ENCODE data around the gene POLQ.
A peak's percentile ranks its signal among the peaks of the same experiment; 100 is the strongest.
"Not testable (repeated sequence)": the region's sequence is repeated elsewhere in the genome, so short reads cannot be mapped to it uniquely, and the experiment has no call there.

The POLQ gene

DNA sequence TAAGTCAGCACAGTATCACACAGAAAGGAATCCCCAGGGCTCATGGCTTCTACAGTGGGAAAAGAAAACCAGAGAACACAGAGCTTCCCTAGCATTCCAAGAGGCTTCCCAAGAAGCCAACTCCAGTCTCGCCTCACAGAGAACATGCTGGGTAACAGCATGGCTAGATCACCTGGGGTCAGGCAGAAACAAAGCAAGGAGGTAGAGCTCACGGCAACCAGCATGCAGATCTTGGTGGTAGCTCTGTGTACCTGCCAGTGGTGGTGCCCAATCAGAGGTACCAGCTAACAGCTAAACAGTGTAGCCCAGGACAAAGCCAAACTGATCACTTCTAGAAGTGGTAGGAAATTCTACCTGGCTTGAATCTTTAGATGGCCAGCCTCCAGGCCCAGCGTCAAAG lies 31.3 kb downstream of the POLQ start:
- no peak for DNase-seq (ENCODE audit: low read depth in 2 of 2)

DNA sequence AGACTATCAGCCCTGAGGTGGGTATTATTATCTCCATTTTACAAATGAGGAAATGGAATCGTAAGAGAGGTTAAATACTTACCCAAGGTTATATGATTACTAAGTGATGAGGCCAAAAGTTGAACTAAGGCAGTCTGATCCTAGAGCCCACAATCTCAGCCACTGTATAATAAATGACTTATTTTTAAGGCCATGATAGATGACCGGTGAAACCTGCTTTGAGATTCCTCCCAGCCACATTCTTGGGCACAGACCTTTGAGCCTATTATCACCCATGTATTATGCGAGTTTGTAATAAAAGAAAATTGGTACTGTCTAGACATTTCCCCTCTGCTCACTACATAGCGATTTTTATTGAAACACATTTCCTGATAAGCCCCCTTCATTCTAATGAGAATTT lies 37.4 kb downstream of the POLQ start:
- no peak for DNase-seq (ENCODE audit: low read depth in 2 of 2)

DNA sequence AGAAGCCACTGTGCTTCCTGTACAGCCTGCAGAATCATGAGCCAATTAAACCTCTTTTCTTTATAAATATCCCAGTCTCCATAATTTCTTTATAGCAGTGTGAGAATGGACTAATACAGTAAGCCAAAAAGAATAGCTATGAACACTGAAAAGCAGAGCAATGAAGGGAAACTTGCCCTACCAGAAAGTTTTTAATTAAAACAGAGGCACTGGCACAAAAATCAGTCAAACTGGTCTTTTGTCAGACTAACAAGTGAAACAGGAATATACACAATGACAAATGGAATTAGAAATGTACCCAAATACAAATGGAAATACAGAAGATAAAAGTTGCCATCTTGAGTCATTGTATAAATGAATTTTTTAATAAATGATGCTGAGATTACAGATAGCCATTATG lies 40.5 kb downstream of the POLQ start:
- DNase-seq (ENCODE audit: low read depth in 2 of 2): no peak

- DNase-seq (ENCODE audit: low read depth in 2 of 2): no peak
These were observed 41.2 kb downstream of the POLQ start for GRCh38 chr3:121504618-121505017.

GRCh38 chr3:121496786-121497185 lies 49.0 kb downstream of the POLQ start:
- no peak for DNase-seq (ENCODE audit: low read depth in 2 of 2)

GRCh38 chr3:121493431-121493830 lies 52.4 kb downstream of the POLQ start:
- DNase-seq (ENCODE audit: low read depth in 2 of 2): no peak

DNA sequence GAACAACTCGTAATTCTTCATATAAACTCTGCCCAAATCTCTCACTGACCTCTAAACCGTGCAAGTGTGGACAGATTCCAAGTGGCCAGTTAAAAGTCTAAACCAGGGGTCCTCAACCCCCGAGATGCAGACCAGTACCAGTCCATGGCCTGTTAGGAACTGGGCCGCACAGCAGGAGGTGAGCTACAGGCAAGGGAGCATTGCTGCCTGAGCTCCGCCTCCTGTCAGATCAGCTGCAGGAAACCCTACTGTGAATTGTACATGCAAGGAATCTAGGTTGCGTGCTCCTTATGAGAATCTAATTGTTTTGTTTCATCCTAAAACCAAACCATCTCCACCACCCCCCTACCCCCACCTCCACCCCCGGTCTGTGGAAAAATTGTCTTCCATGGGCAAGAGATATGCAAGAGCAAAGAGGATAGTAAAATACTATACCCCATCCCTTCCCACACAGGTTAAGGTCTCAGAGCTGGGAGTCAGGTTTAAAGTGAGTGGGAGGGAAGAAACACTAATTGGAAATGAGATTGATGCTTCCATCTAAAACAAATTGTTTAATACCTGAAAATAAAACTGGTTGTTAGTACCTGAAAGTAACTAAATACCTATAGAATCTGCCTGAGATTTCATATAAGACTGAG lies 54.0 kb downstream of the POLQ start:
- no peak for DNase-seq (ENCODE audit: low read depth in 2 of 2)

- DNase-seq (ENCODE audit: low read depth in 2 of 2): no peak
These were observed 55.6 kb downstream of the POLQ start for GRCh38 chr3:121490161-121490560.

DNA sequence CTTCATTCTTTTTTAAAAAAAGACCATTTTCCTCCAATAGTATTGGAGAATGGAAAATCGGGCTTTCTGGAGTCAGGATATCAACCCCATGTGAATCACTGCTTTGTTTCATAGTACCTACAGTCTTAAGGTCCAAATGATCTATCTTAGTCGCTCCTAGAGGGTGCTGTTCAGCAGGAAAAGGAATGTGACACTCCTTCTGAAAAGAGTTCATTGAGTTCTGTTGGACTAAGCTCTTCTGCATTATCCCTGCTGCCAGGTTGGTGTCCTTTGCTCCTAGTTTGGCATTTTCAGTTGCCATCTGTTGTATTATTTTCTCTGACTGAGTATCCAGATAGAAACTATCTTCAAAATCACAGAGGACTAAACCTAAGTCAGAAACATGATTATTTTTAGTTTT lies 57.2 kb downstream of the POLQ start:
- DNase-seq (ENCODE audit: low read depth in 2 of 2): no peak

DNA sequence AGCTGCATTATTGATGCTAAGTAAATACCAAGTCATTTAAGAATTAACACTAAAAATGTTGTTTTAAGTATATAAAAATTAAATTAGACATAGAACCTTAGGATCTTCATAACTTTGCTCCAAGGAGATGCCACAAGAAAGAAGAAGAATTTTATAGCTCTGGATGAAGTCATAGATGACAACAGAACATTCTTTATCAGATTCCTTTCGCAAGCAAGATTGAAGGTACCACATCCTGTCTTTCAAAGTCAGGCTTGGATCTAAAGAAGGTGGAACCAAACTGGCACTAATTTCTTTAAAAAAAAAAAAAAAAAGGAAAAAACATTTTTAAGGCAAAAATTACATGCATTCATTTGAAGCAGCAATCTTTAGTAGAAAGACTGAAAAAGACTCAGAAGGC lies 62.5 kb downstream of the POLQ start:
- DNase-seq (ENCODE audit: low read depth in 2 of 2): no peak

DNA sequence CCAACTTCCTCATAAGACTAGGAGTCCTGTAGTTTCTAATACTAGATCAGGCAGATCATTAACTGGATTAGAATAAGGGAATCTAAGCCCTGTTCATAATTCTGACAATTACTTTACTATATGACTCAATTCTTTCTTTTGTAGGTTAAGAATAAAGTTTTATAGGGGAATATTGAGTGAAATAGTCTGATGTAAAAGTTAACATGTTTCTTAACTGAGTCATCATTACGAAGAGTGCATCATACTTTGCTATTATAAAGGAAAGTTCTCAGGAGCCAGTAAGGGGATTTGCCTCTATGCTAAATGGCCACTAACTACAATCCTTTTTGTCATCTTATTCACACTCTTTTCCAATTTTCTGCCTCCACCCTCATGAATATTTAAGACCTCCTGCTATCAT lies 63.1 kb downstream of the POLQ start:
- no peak for DNase-seq (ENCODE audit: low read depth in 2 of 2)

- no peak for DNase-seq (ENCODE audit: low read depth in 2 of 2)
These were observed 64.5 kb downstream of the POLQ start for GRCh38 chr3:121481106-121481880.

DNA sequence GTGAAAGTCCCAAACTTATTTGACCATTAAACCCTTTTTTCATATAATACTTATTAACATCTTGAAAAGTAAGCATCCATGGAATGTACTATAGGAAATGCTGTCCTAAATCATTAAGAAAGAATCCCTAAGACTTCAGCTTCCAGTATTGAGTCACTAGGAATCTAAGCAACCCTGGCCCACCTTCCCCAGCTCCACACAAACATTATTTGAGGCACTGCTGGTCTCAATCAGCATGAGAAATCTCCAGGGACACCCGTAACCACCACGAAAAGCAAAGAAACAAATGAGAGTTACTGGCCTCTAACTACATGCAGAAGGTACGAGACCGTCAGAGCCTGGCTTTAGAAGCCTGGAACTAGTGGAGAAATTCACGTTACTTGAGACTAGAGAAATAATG lies 68.2 kb downstream of the POLQ start:
- no peak for DNase-seq (ENCODE audit: low read depth in 2 of 2)

GRCh38 chr3:121473001-121473400 lies 72.8 kb downstream of the POLQ start:
- DNase-seq (ENCODE audit: low read depth in 2 of 2): no peak

DNA sequence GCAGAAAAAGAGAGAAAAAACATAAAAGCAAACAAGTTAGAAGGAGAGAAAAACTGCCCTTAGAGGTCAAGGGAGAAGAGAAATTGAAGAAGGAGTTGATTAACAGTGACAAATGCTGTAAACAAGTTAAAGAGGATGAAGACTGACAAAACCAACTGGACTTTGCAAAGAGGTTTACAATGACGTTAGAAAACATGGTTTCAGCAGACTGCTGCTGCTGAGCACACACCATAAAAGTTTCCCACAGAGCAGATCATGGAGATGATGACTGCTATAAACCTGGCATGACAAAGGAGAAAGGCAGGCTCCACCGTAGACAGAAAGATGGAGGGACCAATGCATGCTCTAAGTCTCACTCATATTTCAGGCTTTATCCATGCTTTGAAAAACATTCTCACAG lies 78.7 kb downstream of the POLQ start:
- no peak for DNase-seq (ENCODE audit: low read depth in 2 of 2)

DNA sequence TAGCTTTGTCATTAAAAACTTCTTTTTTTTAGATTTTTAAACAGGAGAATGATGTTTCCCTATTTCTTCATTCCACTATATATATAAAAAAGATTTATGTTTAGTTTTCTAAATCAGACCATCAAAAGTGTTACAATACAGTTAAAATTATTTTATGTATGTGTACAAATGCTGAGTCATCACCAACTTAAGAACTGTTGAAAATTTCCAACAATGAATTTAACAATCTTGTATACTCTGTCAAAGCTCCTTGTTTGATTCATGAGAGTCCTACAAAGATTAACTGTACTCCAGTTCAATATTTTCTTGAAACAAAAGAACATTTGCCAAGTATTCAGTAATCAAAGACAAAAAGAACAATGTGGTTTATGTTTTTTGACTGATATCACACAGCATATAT lies 82.0 kb downstream of the POLQ start:
- DNase-seq (ENCODE audit: low read depth in 2 of 2): no peak

DNA sequence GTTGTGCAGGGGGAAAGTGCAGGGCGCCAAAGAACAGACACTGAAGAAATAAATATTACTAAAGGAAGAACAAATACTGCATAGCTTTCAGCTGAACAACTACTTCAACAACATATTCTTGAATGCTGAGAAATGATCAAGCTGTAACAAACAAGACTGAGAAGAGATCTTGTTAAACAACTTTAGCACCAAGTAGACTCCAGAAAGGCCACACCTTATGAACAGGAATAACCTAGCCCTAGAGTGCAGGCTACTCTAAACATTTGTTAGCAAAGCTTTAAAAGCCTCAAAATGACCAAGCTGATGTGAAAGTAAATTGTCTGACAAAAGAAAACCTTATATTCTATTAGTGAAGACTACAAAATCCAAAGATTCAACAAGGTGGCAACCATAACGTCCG lies 83.2 kb downstream of the POLQ start:
- DNase-seq (ENCODE audit: low read depth in 2 of 2): no peak

DNA sequence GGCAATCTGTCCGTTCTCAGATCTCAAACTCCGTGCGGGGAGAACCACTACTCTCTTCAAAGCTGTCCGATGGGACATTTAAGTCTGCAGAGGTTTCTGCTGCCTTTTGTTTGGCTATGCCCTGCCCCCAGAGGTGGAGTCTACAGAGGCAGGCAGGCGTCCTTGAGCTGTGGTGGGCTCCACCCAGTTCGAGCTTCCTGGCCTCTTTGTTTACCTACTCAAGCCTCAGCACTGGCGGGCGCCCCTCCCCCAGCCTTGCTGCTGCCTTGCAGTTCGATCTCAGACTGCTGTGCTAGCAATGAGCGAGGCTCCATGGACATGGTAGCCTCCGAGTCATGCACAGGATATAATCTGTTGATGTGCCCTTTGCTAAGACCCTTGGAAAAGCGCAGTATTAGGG lies 94.0 kb downstream of the POLQ start:
- DNase-seq (ENCODE audit: low read depth in 2 of 2): not testable (repeated sequence)

GRCh38 chr3:121443456-121443855 lies 102.3 kb downstream of the POLQ start:
- no peak for DNase-seq (ENCODE audit: low read depth in 2 of 2)

- no peak for DNase-seq (ENCODE audit: low read depth in 2 of 2)
These were observed 109.1 kb downstream of the POLQ start for GRCh38 chr3:121436641-121437040.

GRCh38 chr3:121436074-121436473 lies 109.7 kb downstream of the POLQ start:
- no peak for DNase-seq (ENCODE audit: low read depth in 2 of 2)

- peak; percentile 3 to 50 for DNase-seq (ENCODE audit: low read depth in 2 of 2)
These were observed 113.9 kb downstream of the POLQ start for GRCh38 chr3:121431726-121432517.

DNA sequence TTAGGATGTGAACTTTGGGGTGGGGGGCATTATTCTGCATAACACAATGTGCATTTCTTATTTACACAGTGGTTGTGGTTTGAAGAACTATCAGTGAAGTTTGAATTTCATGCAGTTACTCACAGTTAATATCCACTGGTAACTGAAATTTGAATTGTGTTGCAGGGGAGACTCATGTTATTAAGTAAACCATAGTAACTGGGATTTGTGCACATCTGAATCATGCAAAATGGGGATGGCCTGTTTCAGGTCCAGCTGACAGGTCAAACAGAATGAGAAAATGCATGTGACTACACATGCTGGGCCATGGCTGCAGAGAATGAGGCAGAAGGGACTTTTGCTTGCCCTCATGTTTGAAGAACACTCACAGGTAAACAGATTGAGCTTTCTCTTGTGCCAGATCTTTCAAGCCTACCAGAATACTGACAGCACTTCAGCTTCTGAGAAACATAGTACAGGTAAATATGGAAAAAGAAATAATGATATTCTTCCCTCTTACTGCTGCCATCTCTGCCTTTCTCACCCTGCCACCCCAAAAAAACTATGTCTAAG lies 115.0 kb downstream of the POLQ start:
- no peak for DNase-seq (ENCODE audit: low read depth in 2 of 2)
